H1 (cell line): ENCODE data around the gene PLCL2. TPM values are rescaled to one million over a fixed set of nuclear protein-coding genes. Genes with fewer than 3 reads are reported as not detected.

Source experiments
- KDM4A ChIP-seq: IDR thresholded peaks from one replicate; pipeline ENCODE4 v1.7.1; 2012; ENCODE audit warnings: low read depth, mild to moderate bottlenecking, moderate library complexity, low read length, inconsistent platforms; ENCODE audit not compliant: severe bottlenecking
- polyA plus RNA-seq, 7 experiments: library from polyadenylated mRNA; depleted of rRNA in 3 of 7; stranded (reverse) in 5 of 7; unstranded in 2 of 7; fragments of >200 nt in 5 of 7; fragments of 200-250 nt in 2 of 7; gene quantifications; 1 replicate in 5 of 7; 2 replicates in 1 of 7; 4 replicates in 1 of 7; pipeline versions ENCODE4 v1.2.1 to v1.2.3, GENCODE V29; 2011 to 2013; ENCODE audit warnings: missing spikeins in 2 of 7, mixed read lengths in 2 of 7
- total RNA-seq: library from RNA; stranded (reverse); fragmentation: NEBNext Ultra II Directional; extraction: Animal tissue kit (Norgen Biotek cat#: 25700); gene quantifications from 2 replicates; pipeline ENCODE4 v1.2.1, GENCODE V29; 2021

The PLCL2 gene
- total and polyA plus RNA-seq, 2 of the 8 experiments (the other 6 are each of a cell fraction or from before 2014, with no cell fraction given): 3.5 to 6.8 TPM

- no peak for TF ChIP-seq KDM4A
Observed at GRCh38 chr3:16950282-16950681, 65.5 kb downstream of the PLCL2 start (continued).
